ENCODE data around the gene KIF1A. TPM values are rescaled to one million over a fixed set of nuclear protein-coding genes. Genes with fewer than 3 reads are reported as not detected.

The KIF1A gene
- total and polyA plus RNA-seq, 2 of the 8 experiments (the other 6 are each of a cell fraction or from before 2014, with no cell fraction given) = 61.3 to 281 TPM

DNA sequence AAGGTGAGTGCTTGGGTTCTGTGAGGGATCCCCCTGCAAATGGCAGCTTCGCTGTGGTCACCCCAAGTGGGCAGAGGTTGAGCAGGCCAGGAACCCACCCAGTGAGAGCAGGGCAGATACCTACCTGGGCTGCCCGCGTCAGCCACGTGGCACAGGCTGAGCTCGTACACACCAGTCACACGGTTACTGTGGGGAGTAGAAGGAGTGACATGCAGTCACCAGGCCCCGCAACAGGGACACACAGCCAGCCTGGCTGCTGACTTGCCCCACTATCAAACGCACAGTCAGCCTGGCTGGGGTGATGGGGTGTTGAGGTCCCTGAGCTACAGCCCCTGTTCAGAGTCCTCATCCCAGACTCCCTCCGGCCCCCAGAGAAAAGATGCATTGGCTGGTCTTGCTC lies 96.2 kb downstream of the KIF1A start:
- no peak overlapping the region for H3K18ac ChIP-seq (ENCODE audit: extremely low read depth, low read length)
- no peaks in the 10 kb centered on the region for H3K79me2 ChIP-seq (ENCODE audit: control insufficient read depth in 1 of 2, insufficient read depth in 2 of 2, low read length in 2 of 2)
- no peak overlapping the region for H2BK15ac ChIP-seq (ENCODE audit: low read length)
- peaks cover 7 to 17% of the 10 kb centered on the region in 2 experiments for H4K20me1 ChIP-seq (replicated peaks in 1 of 2; ENCODE audit: control insufficient read depth in 1 of 2, insufficient read depth in 2 of 2, low read length in 2 of 2)
- H3K27ac ChIP-seq (ENCODE audit: low read depth, low read length) = no peak overlapping the region; the same call in 1 of the 2 replicates
- H3K4me2 ChIP-seq (ENCODE audit: insufficient read depth in 1 of 2, low read depth in 2 of 2, low read length in 2 of 2) = no peak overlapping the region
- H3K14ac ChIP-seq (ENCODE audit: insufficient read length) = no peak overlapping the region
- no peak overlapping the region for H3K56ac ChIP-seq (replicated peaks; ENCODE audit: insufficient read length, low read depth, low read length)
- WGBS, 2 experiments (ENCODE audit: extremely low coverage in 1 of 2, insufficient coverage in 1 of 2, insufficient read length in 1 of 2, insufficient replicate concordance in 2 of 2, low coverage in 1 of 2, low lambda C conversion rate in 2 of 2, missing lambda C conversion rate in 1 of 2) = 89% methylated on average over 8 of the region's 9 CpGs; no CpG with 5 or more reads in 1 of the 2 experiments
- no peaks in the 10 kb centered on the region for H3K4me1 ChIP-seq (replicated peaks in 1 of 4; ENCODE audit: control insufficient read depth in 3 of 4, insufficient read depth in 4 of 4, low read length in 3 of 4)
- H3K4me3 ChIP-seq (ENCODE audit: extremely low read depth in 1 of 4, insufficient read depth in 2 of 4, low read depth in 3 of 4, low read length in 4 of 4) = no peak overlapping the region
- H3K9me3 ChIP-seq (ENCODE audit: insufficient read depth in 2 of 2, low read depth in 1 of 2, low read length in 1 of 2) = no peaks in the 10 kb centered on the region
- no peak overlapping the region for H2AFZ ChIP-seq (ENCODE audit: low read length)
- H2BK20ac ChIP-seq (ENCODE audit: low read length) = no peak overlapping the region
- ChIA-PET CTCF (ENCODE audit: partially characterized antibody) (interaction anchor here (1.0 to 1.5 kb wide), 3 partner anchors 9 to 20 kb away, joined by 3 to 4 read pairs (median 3); no protein-coding TSS in a partner anchor), POLR2A (ENCODE audit: partially characterized antibody) (interaction anchor here (1.1 to 1.9 kb wide), 3 partner anchors 9 to 65 kb away, joined by 3 to 5 read pairs (median 3); no protein-coding TSS in a partner anchor)
- peaks cover 2% of the 10 kb centered on the region for H3K79me1 ChIP-seq (ENCODE audit: low read depth, low read length)
- H2AK5ac ChIP-seq (ENCODE audit: low read depth, low read length) = no peak overlapping the region
- H3K9ac ChIP-seq (replicated peaks in 1 of 4; ENCODE audit: extremely low read depth in 1 of 4, low read depth in 3 of 4, low read length in 3 of 4) = no peak overlapping the region
- H3K23ac ChIP-seq (ENCODE audit: insufficient read length) = no peak overlapping the region
- FAIRE-seq (no peak), DNase-seq (ENCODE audit: low read depth in 1 of 2, low spot score in 2 of 2) (no peak)
- peak in 1 of 2 experiments; percentile 34; a peak in 1 of 3 replicates for TF ChIP-seq POLR2A (IDR thresholded peaks at IDR 0.05; ENCODE audit: control extremely low read depth in 1 of 2, low read depth in 2 of 2, low read length in 2 of 2)
- peak; percentile 63; the same call in 1 of the 2 replicates for TF ChIP-seq POLR2AphosphoS5 (IDR thresholded peaks at IDR 0.05; ENCODE audit: low read depth, low read length)
- TF ChIP-seq, protein P1, sequence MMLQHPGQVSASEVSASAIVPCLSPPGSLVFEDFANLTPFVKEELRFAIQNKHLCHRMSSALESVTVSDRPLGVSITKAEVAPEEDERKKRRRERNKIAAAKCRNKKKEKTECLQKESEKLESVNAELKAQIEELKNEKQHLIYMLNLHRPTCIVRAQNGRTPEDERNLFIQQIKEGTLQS (IDR thresholded peaks at IDR 0.05; ENCODE audit: insufficient read depth, low read depth, low read length) = no peak
- H4K8ac ChIP-seq (ENCODE audit: extremely low read depth, insufficient read depth, low read length) = no peak overlapping the region
- H4K5ac ChIP-seq (ENCODE audit: insufficient read length, low read depth, low read length) = no peak overlapping the region
- H3K36me3 ChIP-seq (ENCODE audit: control insufficient read depth in 2 of 4, insufficient read depth in 4 of 4, low read length in 3 of 4) = peaks cover 22 to 86% (median 61%) of the 10 kb centered on the region in 4 experiments
- H3K4ac ChIP-seq (replicated peaks; ENCODE audit: insufficient read length, low read depth, low read length) = no peak overlapping the region
- H3K27me3 ChIP-seq (replicated peaks in 1 of 4; ENCODE audit: control insufficient read depth in 3 of 4, extremely low read depth in 1 of 4, insufficient read depth in 3 of 4, low read length in 3 of 4) = no peaks in the 10 kb centered on the region
- no peaks in the 10 kb centered on the region for H3K23me2 ChIP-seq (ENCODE audit: low read depth, low read length)
- H2BK5ac ChIP-seq (ENCODE audit: low read depth, low read length) = no peak overlapping the region
- no peak overlapping the region for H2BK120ac ChIP-seq (replicated peaks; ENCODE audit: low read depth, low read length)
- no peak overlapping the region for H4K91ac ChIP-seq (replicated peaks; ENCODE audit: insufficient read length, low read length)
- H2BK12ac ChIP-seq (ENCODE audit: low read depth, low read length) = no peak overlapping the region
